Cerebellar nuclear complex (tissue), 1 donor: Measurements from ENCODE around the gene CDKN2C.
"Not testable (repeated sequence)": the region's sequence is repeated elsewhere in the genome, so short reads cannot be mapped to it uniquely, and the experiment has no call there.

ENCODE experiments used
- DNase-seq, 2 experiments: peaks; one replicate each; lab custom pipeline; 2025; lab: John Stamatoyannopoulos, UW

Gene CDKN2C

DNA sequence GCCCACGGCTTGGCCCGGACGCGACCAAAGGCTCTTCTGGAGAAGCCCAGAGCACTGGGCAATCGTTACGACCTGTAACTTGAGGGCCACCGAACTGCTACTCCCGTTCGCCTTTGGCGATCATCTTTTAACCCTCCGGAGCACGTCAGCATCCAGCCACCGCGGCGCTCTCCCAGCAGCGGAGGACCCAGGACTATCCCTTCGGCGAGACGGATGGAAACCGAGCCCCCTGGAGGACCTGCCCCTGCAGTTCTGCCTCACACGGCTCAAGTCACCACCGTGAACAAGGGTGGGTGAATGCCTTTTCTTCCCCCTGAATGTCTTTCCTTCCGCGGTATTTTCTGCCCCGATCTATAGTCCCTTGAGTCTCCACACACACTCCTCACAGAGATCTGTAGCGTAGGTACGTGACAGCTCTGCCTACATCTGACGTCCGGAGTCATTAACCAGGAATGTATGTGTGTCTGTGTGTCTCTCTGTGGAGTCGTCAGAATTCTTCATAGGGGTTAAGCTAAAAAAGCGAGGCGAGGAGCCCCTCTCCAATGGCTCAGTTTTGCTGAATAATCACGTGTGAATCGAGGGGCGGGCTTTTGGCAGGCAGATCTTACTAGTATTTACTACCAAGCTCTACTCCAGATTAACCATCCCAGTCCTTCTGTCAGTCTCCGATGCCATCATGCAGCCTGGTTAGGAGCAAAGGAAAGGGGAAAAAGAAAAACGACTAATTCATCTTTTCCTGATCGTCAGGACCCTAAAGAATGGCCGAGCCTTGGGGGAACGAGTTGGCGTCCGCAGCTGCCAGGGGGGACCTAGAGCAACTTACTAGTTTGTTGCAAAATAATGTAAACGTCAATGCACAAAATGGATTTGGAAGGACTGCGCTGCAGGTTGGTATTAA is at the start of gene CDKN2C:
Gene CDKN2C, plus strand, starts transcription at position 635 of the 898 bp plus-strand sequence. Its CDS starts 124 bp downstream, at position 759.
- DNase-seq: peak; percentile 37 to 50

DNA sequence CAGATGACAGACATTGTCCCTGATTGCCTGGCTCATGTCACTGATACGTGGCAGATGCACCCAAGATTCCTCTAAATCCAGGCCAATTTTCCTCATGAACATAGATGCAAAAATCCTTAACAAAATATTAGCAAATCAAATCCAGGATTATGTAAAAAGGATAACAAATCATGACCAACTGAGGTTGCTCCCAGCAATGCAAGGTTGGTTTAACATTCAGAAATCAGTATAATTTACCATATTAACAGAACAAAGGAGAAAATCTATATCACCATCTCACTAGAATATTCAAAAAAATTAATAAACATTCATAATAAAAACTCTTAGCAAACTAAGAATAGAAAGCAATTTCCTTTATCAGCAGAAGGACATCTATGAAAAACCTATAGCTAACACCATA is 49.6 kb upstream of the CDKN2C start:
- DNase-seq: no peak

DNA sequence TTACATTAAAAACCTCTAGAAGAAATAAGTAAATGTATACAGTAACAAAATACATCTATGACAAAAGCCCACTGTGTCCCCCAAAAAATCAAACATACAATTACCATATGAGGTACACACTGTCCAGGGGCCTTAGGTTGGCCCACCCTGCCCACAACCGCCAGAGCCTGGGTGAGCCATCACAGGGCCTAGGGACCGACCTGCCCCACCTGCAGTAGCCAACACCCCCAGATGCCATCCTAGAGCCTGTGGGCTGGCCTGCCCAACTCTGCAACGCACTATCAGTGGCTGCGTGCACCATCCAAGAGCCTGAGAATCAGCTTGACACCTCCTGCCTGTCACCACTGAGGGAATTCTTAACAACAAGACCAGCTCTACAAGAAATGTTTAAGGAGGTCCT is 49.0 kb upstream of the CDKN2C start:
- DNase-seq: no peak

DNA sequence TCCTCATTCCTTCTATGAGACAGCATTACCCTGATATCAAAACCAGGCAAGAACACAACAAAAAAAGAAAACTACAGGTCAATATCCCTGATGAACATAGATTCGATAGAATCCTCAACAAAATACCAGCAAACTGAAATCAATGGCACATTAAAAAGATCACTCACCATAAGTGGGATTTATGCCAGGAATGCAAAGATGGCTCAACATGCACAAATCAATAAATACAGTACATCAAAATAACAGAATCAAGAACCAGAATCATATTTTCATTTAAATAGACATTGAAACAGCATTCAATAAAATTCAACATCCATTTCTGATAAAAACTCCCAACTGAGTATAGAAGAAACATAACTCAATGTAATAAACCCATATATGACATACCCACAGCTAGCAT is 46.5 kb upstream of the CDKN2C start:
- DNase-seq: no peak

DNA sequence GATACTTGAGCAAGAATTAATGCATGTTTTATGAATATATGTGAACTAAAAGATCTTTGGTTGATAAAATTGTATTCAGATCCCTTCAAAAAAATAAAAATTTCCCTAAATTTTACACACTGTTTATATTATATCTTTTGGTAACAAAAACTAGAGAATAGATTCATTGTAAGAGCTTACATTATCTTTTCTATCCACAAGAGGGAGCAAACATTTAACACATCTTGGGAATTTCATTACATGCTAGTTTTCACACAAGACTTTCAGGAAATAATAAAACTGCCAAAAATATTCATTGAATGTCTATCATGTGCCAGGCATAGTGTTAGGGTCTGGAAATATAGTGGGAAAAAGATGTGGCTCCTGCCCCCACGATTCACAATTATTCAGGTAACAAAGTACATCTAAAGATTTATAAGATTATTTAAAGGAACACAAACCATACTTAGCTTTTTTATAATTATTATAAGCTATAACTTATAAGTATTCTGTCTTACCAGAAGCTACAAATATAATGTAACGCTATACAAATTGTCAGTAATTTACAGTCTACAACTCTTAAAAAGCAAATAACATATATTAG is 40.6 kb upstream of the CDKN2C start:
- no peak for DNase-seq

DNA sequence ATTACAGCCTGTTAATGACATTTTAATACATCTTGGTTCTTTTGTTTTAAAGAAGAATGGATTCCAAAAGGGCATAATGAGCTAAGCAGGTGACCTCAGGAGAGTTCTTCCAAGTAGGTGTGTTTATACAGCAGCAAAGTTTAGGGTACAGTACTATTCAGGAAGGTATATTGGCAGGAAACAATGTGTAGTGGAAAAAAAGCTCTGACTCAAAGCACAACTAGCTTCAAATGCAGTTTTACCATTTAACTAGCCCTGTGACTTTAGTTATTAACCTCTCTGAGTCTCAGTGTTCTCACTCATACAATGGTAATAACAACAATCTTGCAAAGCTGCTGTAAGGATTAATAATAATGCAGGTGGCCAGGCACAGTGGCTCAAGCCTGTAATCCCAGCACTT is 39.9 kb upstream of the CDKN2C start:
- DNase-seq: no peak

DNA sequence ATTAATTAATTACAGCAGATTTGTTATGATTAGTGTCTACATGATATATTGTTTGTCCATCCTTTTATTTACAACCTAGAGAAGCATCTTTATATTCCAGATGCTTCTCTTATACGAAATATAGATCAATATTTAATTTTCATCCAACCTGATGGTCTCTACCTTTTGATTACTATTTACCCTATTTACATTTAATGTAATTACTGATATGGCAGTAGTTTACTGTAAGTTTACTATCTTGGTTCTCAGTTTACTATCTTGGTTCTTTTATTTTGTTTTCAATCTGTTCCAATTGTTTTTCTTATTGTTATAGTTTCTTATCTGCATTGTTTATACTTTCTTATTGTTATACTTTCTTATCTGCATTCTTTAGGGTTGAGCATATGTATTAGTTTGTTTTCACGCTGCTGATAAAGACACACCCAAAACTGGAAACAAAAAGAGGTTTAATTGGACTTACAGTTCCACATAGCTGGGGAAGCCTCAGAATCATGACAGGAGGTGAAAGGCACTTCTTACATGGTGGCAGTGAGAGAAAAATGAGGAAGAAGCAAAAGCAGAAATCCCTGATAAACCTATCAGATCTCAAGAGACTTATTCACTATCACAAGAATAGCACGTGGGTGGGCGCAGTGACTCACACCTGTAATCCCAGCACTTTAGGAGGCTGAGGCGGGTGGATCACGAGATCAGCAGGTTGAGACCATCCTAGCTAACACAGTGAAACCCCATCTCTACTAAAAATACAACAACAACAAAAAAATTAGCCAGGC is 38.9 kb upstream of the CDKN2C start:
- DNase-seq: no peak

DNA sequence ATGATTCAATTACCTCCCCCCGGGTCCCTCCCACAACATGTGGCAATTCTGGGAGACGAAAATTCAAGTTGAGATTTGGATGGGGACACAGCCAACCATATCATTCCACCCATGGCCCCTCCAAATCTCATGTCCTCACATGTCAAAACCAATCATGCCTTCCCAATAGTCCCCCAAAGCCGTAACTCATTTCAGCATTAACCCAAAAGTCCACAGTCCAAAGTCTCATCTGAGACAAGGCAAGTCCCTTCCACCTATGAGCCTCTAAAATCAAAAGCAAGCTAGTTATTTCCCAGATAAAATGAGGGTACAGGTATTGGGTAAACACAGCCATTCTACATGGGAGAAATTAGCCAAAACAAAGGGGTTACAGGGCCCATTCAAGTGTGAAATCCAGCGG is 38.0 kb upstream of the CDKN2C start:
- DNase-seq: not testable (repeated sequence)

DNA sequence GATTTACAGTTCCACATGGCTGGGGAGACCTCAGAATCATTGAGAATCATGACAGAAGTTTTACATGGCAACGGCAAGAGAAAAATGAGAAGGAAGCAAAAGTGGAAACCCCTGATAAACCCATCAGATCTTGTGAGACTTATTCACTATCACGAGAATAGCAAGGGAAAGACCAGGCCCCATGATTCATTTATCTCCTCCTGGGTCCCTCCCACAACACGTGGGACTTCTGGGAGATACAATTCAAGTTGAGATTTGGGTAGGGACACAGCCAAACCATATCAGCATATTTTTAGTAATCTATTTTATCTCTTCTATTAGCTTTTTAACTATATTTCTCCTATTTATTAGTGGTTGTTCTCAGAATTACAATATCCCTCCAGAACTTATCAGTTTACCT is 36.3 kb upstream of the CDKN2C start:
- DNase-seq: not testable (repeated sequence)

DNA sequence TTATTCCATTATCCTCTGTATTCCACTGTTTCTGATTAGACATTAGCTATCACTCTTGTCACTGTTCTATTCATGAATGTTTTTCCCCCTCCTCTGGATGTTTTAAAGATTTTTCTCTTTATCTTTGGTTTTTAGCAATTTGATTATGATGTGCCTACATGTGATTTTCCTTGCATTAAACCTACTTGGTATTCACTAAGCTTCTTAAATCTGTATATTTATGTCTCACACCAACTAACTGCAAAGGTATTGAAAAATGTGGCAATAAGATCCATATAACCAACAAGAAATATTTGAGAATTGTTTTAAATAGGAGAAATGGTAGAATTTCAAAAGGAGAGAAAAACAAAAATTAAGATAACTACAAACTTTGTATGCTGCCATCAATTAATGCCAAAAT is 35.2 kb upstream of the CDKN2C start:
- DNase-seq: no peak

DNA sequence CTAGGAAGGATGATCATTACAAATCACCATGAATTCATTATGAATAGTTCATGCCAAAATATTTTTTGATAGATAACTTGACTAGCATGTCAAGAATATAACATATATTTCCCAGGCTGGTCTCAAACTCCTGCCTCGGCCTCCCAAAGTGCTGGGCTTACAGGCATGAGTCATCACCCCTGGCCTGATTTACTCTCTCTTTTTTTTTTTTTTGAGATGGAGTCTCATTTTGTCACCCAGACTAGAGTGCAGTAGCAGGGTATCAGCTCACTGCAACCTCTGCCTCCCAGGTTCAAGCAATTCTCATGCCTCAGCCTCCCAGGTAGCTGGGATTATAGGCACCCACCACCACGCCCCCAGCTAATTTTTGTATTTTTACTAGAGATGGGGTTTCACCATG is 34.8 kb upstream of the CDKN2C start:
- DNase-seq: not testable (repeated sequence)

DNA sequence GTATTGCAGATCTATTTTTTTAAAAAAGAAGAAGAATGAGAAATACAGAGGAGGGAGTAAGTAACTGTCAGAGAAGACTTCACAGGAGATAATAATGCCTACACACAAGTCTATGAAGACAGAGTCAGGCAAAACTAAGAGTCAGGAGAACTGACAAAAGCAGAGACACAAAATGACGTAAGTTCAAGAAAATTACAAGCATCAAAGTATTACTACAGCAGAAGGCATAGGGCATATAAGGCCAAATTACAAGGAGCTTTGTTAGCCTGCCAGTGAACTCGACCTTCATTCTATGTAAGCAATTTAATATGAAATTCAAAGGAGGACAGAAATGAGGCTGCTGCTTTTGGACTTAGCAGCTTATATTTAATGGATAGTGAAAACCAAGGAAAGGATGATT is 33.7 kb upstream of the CDKN2C start:
- DNase-seq: no peak

DNA sequence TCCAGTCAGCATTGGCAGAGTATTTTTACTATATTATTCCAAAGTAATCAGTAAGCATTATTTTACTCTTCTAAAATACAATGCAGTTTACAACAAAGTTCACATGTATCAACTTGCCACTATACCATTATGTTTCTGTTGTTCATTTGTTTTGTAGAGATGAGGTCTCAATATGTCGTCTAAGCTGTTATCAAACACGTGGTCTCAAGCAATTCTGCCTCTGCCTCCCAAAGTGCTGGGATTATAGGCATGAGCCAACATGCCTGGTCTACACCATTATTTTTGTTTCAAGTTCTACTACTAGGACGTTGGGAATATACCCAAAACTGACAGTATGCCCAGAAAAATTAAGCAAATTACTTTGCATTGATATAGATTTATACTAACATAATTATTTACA is 29.8 kb upstream of the CDKN2C start:
- no peak for DNase-seq

DNA sequence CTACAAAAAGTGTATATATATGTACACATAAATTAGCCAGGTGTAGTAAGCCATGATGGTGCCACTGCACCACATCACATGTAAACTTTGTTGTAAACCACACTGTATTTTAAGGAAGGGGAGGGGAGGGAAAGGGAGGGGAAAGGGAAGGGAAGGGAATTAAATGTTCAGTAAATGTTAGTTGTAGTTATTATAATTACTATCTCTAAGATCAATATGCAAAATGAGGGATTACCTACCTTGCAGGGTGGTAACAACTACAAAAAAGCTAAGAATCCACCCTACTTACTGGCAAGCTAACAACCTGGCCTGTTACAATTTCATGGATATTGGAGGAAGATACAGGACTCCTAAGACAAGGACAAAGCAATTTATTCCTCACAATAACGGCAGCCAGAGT is 27.7 kb upstream of the CDKN2C start:
- no peak for DNase-seq

DNA sequence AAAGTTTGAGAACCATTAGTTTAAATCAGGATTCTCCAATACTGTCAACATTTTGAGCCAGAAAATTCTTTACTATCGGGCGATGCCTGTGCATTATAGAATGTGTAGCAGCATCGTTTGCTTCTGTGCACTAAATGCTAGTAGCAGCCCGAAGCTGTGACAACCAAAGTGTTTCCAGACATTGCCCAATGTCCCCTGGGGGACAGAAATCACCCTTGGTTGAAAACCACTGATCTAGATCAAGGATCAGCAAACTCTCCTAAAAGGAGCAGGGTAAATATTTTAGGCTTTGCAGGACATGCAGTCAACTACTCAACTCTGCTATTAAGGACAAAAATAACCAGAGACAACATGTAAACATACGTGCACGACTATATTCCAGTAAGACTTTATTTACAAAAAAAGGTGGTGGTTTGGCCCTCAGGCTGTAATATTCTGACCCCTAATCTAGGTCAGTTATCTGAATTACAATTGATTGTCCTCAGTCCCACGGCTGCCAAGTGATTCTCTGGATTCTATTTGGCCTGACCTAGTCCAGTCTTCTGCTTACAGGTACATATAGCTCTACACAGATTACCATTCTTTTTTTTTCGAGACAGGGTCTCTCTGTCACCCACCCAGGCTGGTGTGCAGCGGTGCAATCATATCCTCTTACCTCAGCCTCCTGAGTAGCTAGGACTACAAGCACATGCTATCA is 20.6 kb upstream of the CDKN2C start:
- DNase-seq: no peak

DNA sequence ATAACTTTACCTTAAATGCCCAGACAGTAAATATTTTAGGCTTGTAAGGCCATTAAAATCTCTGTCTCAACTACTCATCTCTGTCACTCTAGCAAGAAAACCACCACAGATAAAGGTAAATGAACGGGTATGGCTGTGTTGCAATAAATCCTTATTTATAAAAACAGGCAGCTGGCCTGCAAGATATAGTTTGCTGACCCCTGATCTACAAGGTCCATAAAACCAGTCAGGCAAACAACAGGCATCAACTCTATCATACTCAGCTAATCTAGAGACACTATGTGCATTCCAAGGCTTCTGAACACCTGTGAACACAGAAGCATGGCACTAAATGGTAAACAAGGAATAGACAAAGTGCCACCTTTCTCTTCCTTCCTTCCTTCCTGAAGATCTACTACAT is 19.6 kb upstream of the CDKN2C start:
- DNase-seq: no peak

DNA sequence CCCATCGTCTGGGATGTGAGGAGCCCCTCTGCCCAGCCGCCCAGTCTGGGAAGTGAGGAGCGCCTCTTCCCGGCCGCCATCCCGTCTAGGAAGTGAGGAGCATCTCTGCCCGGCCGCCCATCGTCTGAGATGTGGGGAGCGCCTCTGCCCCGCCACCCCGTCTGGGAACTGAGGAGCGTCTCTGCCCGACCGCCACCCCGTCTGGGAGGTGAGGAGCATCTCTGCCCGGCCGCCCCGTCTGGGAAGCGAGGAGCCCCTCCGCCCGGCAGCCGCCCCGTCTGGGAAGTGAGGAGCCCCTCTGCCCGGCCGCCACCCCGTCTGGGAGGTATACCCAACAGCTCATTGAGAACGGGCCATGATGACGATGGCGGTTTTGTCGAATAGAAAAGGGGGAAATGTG is 17.5 kb upstream of the CDKN2C start:
- not testable (repeated sequence) for DNase-seq

DNA sequence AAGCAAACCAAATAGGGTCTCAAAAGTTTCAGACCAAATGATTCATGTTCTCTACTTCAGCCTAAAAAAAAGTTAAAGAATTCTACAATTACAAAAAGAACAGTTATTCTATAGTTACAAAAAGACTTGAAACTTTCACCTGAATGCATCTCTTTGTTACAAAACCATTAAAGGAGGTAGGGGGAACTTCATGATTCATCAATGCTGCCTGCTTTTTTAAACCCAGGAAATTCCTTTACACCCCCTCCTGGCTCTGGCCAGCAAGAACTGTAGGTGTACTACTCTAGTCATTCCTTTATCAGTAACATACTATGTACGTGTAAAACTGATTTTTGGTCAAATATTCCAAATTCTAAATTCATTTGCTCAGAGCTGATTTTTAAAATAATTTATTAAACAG is 14.9 kb upstream of the CDKN2C start:
- no peak for DNase-seq

DNA sequence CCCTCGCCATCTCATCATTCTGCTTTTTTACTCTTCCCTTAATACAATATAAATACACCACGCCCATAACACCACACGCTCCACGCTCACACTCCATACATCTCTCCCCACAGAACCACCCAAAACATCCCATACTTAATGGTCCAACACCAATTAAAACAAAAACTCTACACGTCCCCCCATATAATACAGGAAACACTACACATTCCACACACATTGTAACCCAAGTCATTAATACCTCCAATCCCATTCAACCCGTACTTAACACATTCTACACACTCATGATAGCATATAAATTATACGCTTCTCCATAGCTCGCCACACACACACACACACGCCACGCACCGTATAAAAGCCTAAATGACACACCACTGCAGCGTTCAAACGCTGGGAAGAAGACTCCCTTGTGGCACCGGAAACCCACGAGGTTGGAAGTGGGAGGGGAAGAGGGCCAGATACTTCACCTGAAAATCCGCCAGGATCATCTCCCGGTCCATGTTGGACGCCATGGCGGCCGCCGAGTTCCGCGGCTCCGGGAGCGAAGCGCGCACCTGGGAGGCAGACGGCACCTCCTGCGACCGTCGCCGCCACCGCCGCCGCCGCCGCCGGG is 10.6 kb upstream of the CDKN2C start:
- no peak for DNase-seq

DNA sequence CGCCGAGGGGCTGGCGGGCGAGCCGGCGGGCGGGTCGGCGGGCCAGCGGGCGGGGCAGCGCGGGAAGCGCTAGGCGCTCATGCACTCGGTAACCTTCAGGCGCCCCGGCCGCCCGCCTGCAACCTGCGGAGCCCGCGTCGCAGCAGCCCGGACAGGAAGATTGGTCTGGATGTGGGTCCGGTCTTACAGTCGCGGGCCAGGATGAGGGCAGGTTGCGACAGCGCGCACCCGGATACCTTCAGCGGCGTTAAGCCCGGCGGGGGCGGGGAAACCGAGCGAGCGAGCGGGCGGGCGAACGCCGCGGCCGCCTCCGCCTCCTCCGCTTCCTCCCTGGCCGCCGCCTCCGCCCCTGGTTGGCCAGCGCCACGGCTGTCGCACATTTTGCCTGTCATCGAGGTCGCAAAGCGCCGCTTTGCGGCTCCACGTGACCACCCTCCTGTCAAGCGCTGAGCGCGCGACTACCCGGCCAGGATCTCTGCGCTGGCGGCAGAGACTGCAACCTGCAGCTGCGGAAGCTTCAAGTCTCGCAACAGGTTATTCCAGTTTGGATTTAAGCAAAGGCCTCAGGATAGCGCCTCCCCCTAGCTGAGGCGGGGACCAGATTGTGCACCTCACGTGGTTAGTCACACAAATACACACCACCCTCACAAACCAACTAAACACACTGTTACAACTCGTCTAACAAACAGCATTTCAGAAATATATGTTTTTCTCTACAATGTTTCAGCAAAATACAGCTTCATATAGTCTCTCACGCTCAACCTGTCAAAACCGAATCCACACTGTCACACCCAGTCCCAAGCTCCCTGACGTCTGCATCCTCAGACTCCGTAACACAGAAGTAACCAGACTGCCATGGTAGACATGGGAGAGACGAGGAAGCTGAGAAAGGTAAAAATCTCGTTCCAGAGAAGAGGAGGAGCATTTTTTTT is 9.9 kb upstream of the CDKN2C start, which contains the start of gene FAF1:
Gene FAF1, minus strand, starts transcription at position 355 of the 932 bp plus-strand sequence. CDS start 456 bp downstream, outside the sequence.
- DNase-seq: peak; percentile 58 to 75
